Retinal pigment epithelial cell (primary cell): ENCODE data around the gene MAP4K1.

ENCODE experiments used
- DNase-seq: peaks from one replicate; pipeline ENCODE4 v3.0.0-alpha.2; 2010; ENCODE audit warnings: low read depth
- H3K4me3 ChIP-seq: 2 replicates; pipeline ENCODE4 v1.5.1; 2011; ENCODE audit warnings: mild to moderate bottlenecking, low read length, control low read depth, moderate library complexity
- CTCF ChIP-seq: conservative IDR thresholded peaks from 2 replicates; pipeline ENCODE4 v1.5.1; 2011; ENCODE audit warnings: low read depth, low read length, control low read depth, inconsistent platforms

Gene MAP4K1

GRCh38 chr19:38642176-38642575 lies 24.4 kb upstream of the MAP4K1 start:
- no peak for TF ChIP-seq CTCF
- no peak overlapping the region for H3K4me3 ChIP-seq
- no peak for DNase-seq

- no peak for TF ChIP-seq CTCF
- H3K4me3 ChIP-seq = no peak overlapping the region
- DNase-seq = no peak
Observed at GRCh38 chr19:38640368-38640767, 22.6 kb upstream of the MAP4K1 start.

- no peak overlapping the region for H3K4me3 ChIP-seq
- no peak for TF ChIP-seq CTCF
- no peak for DNase-seq
Observed at GRCh38 chr19:38639679-38640078, 21.9 kb upstream of the MAP4K1 start.

- TF ChIP-seq CTCF = no peak
- no peak overlapping the region for H3K4me3 ChIP-seq
- DNase-seq = no peak
Observed at GRCh38 chr19:38638461-38638860, 20.7 kb upstream of the MAP4K1 start.

GRCh38 chr19:38635483-38636399 lies 18.0 kb upstream of the MAP4K1 start:
- no peak overlapping the region for H3K4me3 ChIP-seq
- TF ChIP-seq CTCF = no peak
- DNase-seq = no peak

GRCh38 chr19:38634757-38635482 lies 17.2 kb upstream of the MAP4K1 start:
- no peak overlapping the region for H3K4me3 ChIP-seq
- TF ChIP-seq CTCF = peak; percentile 91
- DNase-seq = no peak
